BJ (cell line): ENCODE data around the gene PRSS8. TPM values are rescaled to one million over a fixed set of nuclear protein-coding genes. Genes with fewer than 3 reads are reported as not detected.
"Not testable (repeated sequence)": the region's sequence is repeated elsewhere in the genome, so short reads cannot be mapped to it uniquely, and the experiment has no call there.

Experiments used
- CTCF ChIA-PET: fragments of 350-600 bp; formaldehyde crosslinking; extraction: SDS; loops from one replicate; lab custom pipeline; 2021; ENCODE audit warnings: antibody characterized with exemption, inconsistent platforms; lab: Yijun Ruan, JAX
- POLR2A ChIA-PET: fragments of 300-600 bp; sonication (Branson Sonifier 250); formaldehyde crosslinking; extraction: SDS; loops from one replicate; lab custom pipeline; 2021; ENCODE audit warnings: antibody characterized with exemption; lab: Charles Lee
- DNase-seq: peaks from one replicate; pipeline ENCODE4 v3.0.0-alpha.2; 2011; ENCODE audit warnings: low read depth
- H3K27me3 ChIP-seq: 2 replicates; pipeline ENCODE4 v1.6.0; 2011; ENCODE audit warnings: low read length; ENCODE audit not compliant: control insufficient read depth, insufficient read depth
- H3K36me3 ChIP-seq: 2 replicates; pipeline ENCODE4 v1.5.1; 2011; ENCODE audit warnings: low read length; ENCODE audit not compliant: control insufficient read depth, insufficient read depth
- H3K4me3 ChIP-seq: 2 replicates; pipeline ENCODE4 v1.5.1; 2011; ENCODE audit warnings: low read depth, mild to moderate bottlenecking, control low read depth, low read length
- CTCF ChIP-seq: IDR thresholded peaks from 2 replicates; pipeline ENCODE4 v1.5.1; 2011; ENCODE audit warnings: low read depth, mild to moderate bottlenecking, control low read depth, inconsistent platforms, low read length, moderate library complexity; ENCODE audit not compliant: insufficient read depth
- polyA plus RNA-seq: library from polyadenylated mRNA; depleted of rRNA; stranded (reverse); fragments of >200 nt; gene quantifications from 2 replicates; pipeline ENCODE4 v1.2.3, GENCODE V29; 2011

Gene PRSS8
- polyA plus RNA-seq, 1 experiment, result not detected

DNA sequence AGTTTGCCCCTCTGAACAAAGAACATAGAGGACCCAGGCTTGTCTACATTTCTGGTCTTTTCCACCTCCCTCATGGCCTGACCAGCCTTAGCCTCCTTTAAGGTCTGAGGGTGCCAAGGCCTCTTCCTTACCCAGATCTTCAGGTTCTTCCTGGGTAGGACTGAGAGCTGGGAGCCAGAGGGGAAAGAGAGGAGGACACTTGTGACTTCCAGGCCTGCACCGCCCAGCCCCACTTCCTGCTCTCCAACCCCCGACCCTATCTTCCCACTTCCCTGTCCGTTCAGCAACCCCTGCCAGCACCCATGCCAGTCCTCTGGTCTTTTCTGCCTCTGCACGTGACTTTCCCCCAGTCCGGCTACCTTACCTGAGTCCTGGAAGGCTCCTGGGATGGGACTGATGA is 13.8 kb upstream of the PRSS8 start:
- TF ChIP-seq CTCF, result no peak
- Histone ChIP-seq H3K36me3 (no peaks in the 10 kb centered on the region), H3K4me3 (no peak overlapping the region), H3K27me3 (peaks cover 19% of the 10 kb centered on the region)
- DNase-seq, result no peak
- ChIA-PET POLR2A (no interaction called here), CTCF (no interaction called here)

DNA sequence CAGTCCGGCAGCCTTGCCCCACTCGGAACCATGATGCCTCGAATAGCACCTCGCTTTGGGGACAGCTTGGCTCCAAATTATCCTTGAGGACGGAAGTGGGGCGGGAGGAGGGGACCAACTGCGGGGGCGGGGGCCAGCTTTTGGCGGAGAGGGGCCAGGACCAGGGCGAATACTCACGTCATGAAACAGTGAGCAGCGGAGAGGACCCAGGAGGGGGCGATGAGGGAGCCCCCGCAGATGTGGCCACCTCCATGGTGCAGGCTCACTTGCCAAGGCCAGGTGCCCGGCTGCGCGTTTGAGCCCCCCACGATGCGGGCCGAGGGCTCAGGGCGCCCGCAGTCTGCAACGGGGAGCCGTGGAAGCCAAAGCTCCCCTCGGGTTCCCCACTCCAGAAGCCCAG is 13.4 kb upstream of the PRSS8 start:
- ChIA-PET POLR2A (no interaction called here), CTCF (interaction anchor here (0.9 kb wide), 1 partner anchor 193 kb away, joined by 3 read pairs; no protein-coding TSS in a partner anchor)

GRCh38 chr16:31148281-31148728 is 12.8 kb upstream of the PRSS8 start:
- Histone ChIP-seq H3K36me3 (no peaks in the 10 kb centered on the region), H3K27me3 (peaks cover 18% of the 10 kb centered on the region), H3K4me3 (no peak overlapping the region)
- ChIA-PET POLR2A (no interaction called here), CTCF (interaction anchor here (0.9 kb wide), 1 partner anchor 193 kb away, joined by 3 read pairs; no protein-coding TSS in a partner anchor)
- TF ChIP-seq CTCF, result no peak
- no peak for DNase-seq

More for the DNA sequence above, 13.4 kb upstream of the PRSS8 start:
- Histone ChIP-seq H3K36me3 (no peaks in the 10 kb centered on the region), H3K27me3 (peaks cover 18% of the 10 kb centered on the region), H3K4me3 (no peak overlapping the region)
- TF ChIP-seq CTCF, result no peak
- no peak for DNase-seq

- no peak for TF ChIP-seq CTCF
- no peak overlapping the region for H3K4me3 ChIP-seq
- H3K27me3 ChIP-seq, result peaks cover 18% of the 10 kb centered on the region
- CTCF ChIA-PET, result no interaction called here
- POLR2A ChIA-PET, result no interaction called here
- no peak for DNase-seq
- no peaks in the 10 kb centered on the region for H3K36me3 ChIP-seq
Measured at GRCh38 chr16:31147574-31147973, 12.0 kb upstream of the PRSS8 start.

DNA sequence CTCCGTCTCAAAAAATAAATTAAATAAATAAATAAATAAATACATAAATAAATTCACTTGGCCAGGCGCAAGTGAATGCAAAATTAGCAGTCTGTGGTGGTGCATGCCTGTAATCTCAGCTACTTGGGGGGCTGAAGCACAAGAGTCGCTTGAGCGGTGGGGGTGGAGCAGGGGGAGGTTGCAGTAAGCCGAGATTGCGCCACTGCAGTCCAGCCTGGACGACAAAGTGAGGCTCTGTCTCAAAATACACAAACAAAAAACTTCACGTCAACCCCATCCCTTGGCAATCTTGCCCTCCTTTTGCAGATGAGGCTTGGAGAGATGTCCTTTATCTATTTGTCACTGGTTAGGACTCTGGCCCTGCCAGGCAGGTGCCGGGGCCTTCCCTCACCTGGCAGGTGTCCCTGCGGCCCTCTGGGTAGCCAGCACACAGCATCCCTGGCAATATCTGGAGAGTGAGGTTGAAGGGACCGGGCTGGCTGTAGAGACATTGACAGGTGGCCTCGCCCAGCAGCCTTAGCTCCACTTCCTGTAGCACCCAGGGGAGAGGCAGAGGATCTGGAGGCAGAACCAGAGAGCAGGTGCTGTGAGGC is 10.0 kb upstream of the PRSS8 start:
- TF ChIP-seq CTCF, result no peak
- no peak for DNase-seq
- no peaks in the 10 kb centered on the region for H3K36me3 ChIP-seq
- H3K4me3 ChIP-seq, result no peak overlapping the region
- ChIA-PET POLR2A (no interaction called here), CTCF (interaction anchor here (1.1 to 2.0 kb wide), 3 partner anchors 11 to 297 kb away, joined by 3 to 5 read pairs (median 4); partner anchors contain the start of genes HSD3B7 and ZNF843)
- peaks cover 18% of the 10 kb centered on the region for H3K27me3 ChIP-seq

GRCh38 chr16:31144418-31144817 is 8.9 kb upstream of the PRSS8 start:
- CTCF ChIA-PET, result interaction anchor here (1.1 to 2.9 kb wide), 4 partner anchors 13 to 298 kb away, joined by 3 to 29 read pairs (median 4); partner anchors contain the start of genes HSD3B7 and ZNF843
- H3K27me3 ChIP-seq, result peaks cover 18% of the 10 kb centered on the region
- H3K4me3 ChIP-seq, POLR2A ChIA-PET, DNase-seq, H3K36me3 ChIP-seq: not testable (repeated sequence)
